Measurements from ENCODE around the gene KLC1.
A peak's percentile ranks its signal among the peaks of the same experiment; 100 is the strongest.
"Not testable (repeated sequence)": the region's sequence is repeated elsewhere in the genome, so short reads cannot be mapped to it uniquely, and the experiment has no call there.

Gene KLC1

GRCh38 chr14:103623883-103624482, 5.0 kb upstream of the KLC1 start:
- DNase-seq: no peak
- in situ Hi-C loops (cut with MboI; ENCODE audit: low pct_unique_long_range_greater_than_20kb, low sequenced_read_pairs): no loop called here

GRCh38 chr14:103624860-103625259, 4.2 kb upstream of the KLC1 start:
- no peak for DNase-seq
- in situ Hi-C loops (cut with MboI; ENCODE audit: low pct_unique_long_range_greater_than_20kb, low sequenced_read_pairs): no loop called here

- in situ Hi-C loops (cut with MboI; ENCODE audit: low pct_unique_long_range_greater_than_20kb, low sequenced_read_pairs): no loop called here
Measured at GRCh38 chr14:103625356-103626095, 3.5 kb upstream of the KLC1 start.

GRCh38 chr14:103626146-103626850, 2.7 kb upstream of the KLC1 start:
- DNase-seq: no peak

More at GRCh38 chr14:103625356-103626095, 3.5 kb upstream of the KLC1 start:
- no peak for DNase-seq

GRCh38 chr14:103627073-103628025, 1.7 kb upstream of the KLC1 start:
- no peak for DNase-seq

More at GRCh38 chr14:103626146-103626850, 2.7 kb upstream of the KLC1 start:
- in situ Hi-C loops (cut with MboI; ENCODE audit: low pct_unique_long_range_greater_than_20kb, low sequenced_read_pairs): no loop called here

GRCh38 chr14:103628221-103628683, 759 bp upstream of the KLC1 start:
- in situ Hi-C loops (cut with MboI; ENCODE audit: low pct_unique_long_range_greater_than_20kb, low sequenced_read_pairs): no loop called here
- DNase-seq: peak; percentile 50

More at GRCh38 chr14:103627073-103628025, 1.7 kb upstream of the KLC1 start:
- in situ Hi-C loops (cut with MboI; ENCODE audit: low pct_unique_long_range_greater_than_20kb, low sequenced_read_pairs): no loop called here

- DNase-seq: peak; percentile 28
- in situ Hi-C loops (cut with MboI; ENCODE audit: low pct_unique_long_range_greater_than_20kb, low sequenced_read_pairs): no loop called here
Measured at GRCh38 chr14:103629503-103630121, 601 bp downstream of the KLC1 start.

GRCh38 chr14:103630364-103631108, 1.5 kb downstream of the KLC1 start:
- in situ Hi-C loops (cut with MboI; ENCODE audit: low pct_unique_long_range_greater_than_20kb, low sequenced_read_pairs): no loop called here
- DNase-seq: no peak

GRCh38 chr14:103633391-103633790, 4.4 kb downstream of the KLC1 start:
- no peak for DNase-seq
- in situ Hi-C loops (cut with MboI; ENCODE audit: low pct_unique_long_range_greater_than_20kb, low sequenced_read_pairs): no loop called here

- DNase-seq: no peak
- in situ Hi-C loops (cut with MboI; ENCODE audit: low pct_unique_long_range_greater_than_20kb, low sequenced_read_pairs): no loop called here
Measured at GRCh38 chr14:103634156-103634555, 5.1 kb downstream of the KLC1 start.

- in situ Hi-C loops (cut with MboI; ENCODE audit: low pct_unique_long_range_greater_than_20kb, low sequenced_read_pairs): no loop called here
Measured at GRCh38 chr14:103638594-103638993, 9.6 kb downstream of the KLC1 start.

GRCh38 chr14:103641161-103641560, 12.2 kb downstream of the KLC1 start:
- in situ Hi-C loops (cut with MboI; ENCODE audit: low pct_unique_long_range_greater_than_20kb, low sequenced_read_pairs): no loop called here
- DNase-seq: no peak

More at GRCh38 chr14:103638594-103638993, 9.6 kb downstream of the KLC1 start:
- no peak for DNase-seq

- in situ Hi-C loops (cut with MboI; ENCODE audit: low pct_unique_long_range_greater_than_20kb, low sequenced_read_pairs): no loop called here
Measured at GRCh38 chr14:103646189-103646588, 17.2 kb downstream of the KLC1 start.

GRCh38 chr14:103649001-103649400, 20.0 kb downstream of the KLC1 start:
- no peak for DNase-seq
- in situ Hi-C loops (cut with MboI; ENCODE audit: low pct_unique_long_range_greater_than_20kb, low sequenced_read_pairs): no loop called here

More at GRCh38 chr14:103646189-103646588, 17.2 kb downstream of the KLC1 start:
- DNase-seq: no peak

- in situ Hi-C loops (cut with MboI; ENCODE audit: low pct_unique_long_range_greater_than_20kb, low sequenced_read_pairs): no loop called here
Measured at GRCh38 chr14:103650213-103650612, 21.2 kb downstream of the KLC1 start.

GRCh38 chr14:103651585-103651984, 22.6 kb downstream of the KLC1 start:
- in situ Hi-C loops (cut with MboI; ENCODE audit: low pct_unique_long_range_greater_than_20kb, low sequenced_read_pairs): no loop called here
- no peak for DNase-seq

More at GRCh38 chr14:103650213-103650612, 21.2 kb downstream of the KLC1 start:
- DNase-seq: no peak

- in situ Hi-C loops (cut with MboI; ENCODE audit: low pct_unique_long_range_greater_than_20kb, low sequenced_read_pairs): no loop called here
- DNase-seq: no peak
Measured at GRCh38 chr14:103652806-103653205, 23.8 kb downstream of the KLC1 start.

GRCh38 chr14:103653336-103653735, 24.3 kb downstream of the KLC1 start:
- in situ Hi-C loops (cut with MboI; ENCODE audit: low pct_unique_long_range_greater_than_20kb, low sequenced_read_pairs); DNase-seq: not testable (repeated sequence)

Data from KBM-7 (cell line).